Measurements from ENCODE around the gene LDAF1.
A peak's percentile ranks its signal among the peaks of the same experiment; 100 is the strongest.
"Not testable (repeated sequence)": the region's sequence is repeated elsewhere in the genome, so short reads cannot be mapped to it uniquely, and the experiment has no call there.

The LDAF1 gene

DNA sequence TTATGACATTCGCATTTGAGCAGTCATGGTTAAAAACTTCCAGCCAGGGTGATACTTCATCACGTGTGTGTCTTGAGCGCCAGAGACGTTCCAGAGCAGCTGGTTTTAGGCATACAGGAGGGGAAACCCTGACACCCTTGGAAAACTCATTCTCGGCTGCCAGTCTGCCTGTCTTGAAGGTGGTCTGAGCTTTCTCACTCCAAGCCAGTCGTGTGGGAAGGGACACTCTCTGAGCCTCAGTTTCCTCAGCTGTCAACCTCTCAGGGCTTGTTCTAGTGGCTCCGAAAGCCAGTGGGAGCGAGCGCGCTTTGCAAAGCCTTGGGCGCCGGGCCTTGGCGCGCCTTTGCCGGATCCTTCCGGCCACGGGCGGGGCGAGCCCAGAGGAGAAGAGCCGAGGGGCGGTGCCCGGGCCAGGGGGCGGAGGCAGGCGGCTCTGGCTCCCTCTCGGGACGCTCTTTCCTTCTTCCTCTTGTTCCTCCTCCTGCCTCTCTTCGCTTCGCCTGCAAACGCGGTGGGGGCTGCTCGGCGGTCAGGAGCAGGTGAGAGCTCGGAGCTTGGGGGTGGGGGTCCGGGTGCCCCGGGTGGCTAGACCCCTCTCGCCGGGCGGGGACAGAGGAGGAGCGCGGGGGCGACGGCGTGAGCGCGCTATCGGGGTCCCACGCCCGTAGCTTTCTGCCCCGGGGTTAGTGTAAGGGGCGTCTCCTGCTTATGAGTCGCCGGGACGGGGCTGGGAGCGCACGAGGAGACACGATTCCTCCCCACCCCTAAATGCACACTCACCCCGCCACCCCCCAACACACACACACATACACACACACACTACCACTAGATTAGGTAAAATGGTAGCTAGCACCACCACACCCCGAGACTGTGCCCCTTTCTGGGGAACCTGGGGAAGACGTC is at the start of gene LDAF1:
LDAF1 (plus strand) TSS at position 467 of the 903 bp plus-strand sequence. CDS start 2,509 bp downstream, outside the sequence.
- peak; percentile 26 for DNase-seq (ENCODE audit: low read depth, low spot score)
- H3K27ac ChIP-seq: peak within 1 kb of the TSS; percentile 72

DNA sequence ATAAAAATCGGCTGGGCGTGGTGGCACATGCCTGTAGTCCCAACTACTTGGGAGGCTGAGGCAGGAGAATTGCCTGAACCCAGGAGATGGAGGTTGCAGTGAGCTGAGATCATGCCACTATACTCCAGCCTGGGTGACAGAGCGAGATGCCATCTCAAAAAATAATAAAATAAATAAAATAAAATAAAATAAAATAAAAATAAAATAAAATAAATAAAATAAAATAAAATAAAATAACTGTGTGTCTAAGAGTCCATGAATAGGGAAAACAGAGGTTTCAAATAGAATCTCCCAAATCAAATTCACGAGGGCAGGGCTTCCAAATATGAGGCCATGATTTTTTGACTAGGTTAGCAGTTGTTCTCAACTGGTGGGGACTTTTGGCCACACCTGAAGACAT is 42.9 kb upstream of the LDAF1 start:
- DNase-seq (ENCODE audit: low read depth, low spot score); H3K27ac ChIP-seq: not testable (repeated sequence)

- no peak overlapping the region for H3K27ac ChIP-seq
- no peak for DNase-seq (ENCODE audit: low read depth, low spot score)
Measured at GRCh38 chr16:21116148-21116693, 42.3 kb upstream of the LDAF1 start.

DNA sequence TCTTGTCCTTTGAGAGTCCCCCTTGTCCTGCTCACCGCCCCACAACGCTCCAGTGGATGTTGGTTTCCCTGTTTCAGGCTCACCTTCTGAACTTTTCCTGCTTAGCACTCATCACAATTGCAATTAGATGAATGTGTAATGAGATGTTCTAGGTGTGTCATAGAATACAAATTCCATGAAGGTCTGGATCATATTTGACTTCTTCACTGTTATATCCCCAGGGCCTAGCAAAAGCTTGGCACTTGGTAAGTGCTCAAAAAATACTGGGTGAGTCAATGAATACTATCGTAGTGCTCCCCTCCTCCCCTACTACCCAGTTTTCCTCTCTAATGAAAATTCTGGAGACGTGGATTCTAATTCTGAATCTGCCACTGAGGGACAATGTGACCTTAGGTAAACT is 40.9 kb upstream of the LDAF1 start:
- H3K27ac ChIP-seq: no peak overlapping the region
- peak; percentile 5 for DNase-seq (ENCODE audit: low read depth, low spot score)

DNA sequence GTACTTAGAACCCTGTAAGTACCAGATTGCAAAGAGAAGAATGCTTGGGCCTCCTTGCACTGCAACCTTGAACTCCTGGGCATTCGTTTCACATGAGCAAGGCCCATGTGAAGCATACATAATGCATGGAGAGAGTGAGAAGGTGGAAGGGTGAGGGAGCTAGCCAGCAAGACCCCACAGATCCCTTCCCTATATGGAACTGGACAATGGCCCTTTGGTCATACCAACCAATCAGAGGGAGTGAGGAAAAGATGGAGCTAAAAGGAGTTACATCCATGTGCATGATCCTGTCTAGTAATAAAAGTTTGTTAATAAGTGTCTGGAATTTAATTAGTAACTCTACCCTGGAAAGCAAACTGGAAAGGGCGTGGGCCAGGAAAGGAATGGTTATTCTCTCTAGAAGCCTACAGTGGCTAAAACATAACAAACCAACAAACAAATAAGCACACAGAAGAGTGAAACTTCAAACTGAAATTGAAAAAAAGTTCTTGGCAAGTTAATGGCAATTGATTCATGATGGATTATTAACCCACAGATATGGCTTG is 37.4 kb upstream of the LDAF1 start:
- DNase-seq (ENCODE audit: low read depth, low spot score): no peak
- no peak overlapping the region for H3K27ac ChIP-seq

DNA sequence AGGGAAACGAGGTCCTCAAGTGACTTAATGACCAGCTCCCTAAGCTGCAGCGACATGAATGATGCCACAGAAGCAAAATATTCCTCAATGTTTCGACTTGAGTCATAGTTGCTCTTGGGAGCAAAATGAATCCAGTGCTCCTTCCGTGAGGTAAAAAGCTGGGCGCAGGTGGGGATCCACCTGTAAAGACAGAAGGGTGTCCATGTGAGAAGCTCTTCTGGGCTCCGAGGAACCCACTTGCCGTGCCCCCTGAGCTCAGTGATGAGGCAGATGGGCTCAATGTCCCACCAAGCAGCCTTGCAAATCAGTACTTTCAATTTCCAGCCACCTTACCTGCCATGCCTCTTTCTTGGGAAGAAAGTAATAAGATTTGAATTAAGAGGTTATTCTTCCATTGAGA is 33.3 kb upstream of the LDAF1 start:
- no peak overlapping the region for H3K27ac ChIP-seq
- DNase-seq (ENCODE audit: low read depth, low spot score): no peak

- H3K27ac ChIP-seq: no peak overlapping the region
- no peak for DNase-seq (ENCODE audit: low read depth, low spot score)
Measured at GRCh38 chr16:21126518-21126917, 32.0 kb upstream of the LDAF1 start.

- no peak for DNase-seq (ENCODE audit: low read depth, low spot score)
Measured at GRCh38 chr16:21128991-21129390, 29.5 kb upstream of the LDAF1 start.

GRCh38 chr16:21130811-21131210 is 27.7 kb upstream of the LDAF1 start:
- DNase-seq (ENCODE audit: low read depth, low spot score): no peak
- no peak overlapping the region for H3K27ac ChIP-seq

More at GRCh38 chr16:21128991-21129390, 29.5 kb upstream of the LDAF1 start:
- H3K27ac ChIP-seq: no peak overlapping the region

DNA sequence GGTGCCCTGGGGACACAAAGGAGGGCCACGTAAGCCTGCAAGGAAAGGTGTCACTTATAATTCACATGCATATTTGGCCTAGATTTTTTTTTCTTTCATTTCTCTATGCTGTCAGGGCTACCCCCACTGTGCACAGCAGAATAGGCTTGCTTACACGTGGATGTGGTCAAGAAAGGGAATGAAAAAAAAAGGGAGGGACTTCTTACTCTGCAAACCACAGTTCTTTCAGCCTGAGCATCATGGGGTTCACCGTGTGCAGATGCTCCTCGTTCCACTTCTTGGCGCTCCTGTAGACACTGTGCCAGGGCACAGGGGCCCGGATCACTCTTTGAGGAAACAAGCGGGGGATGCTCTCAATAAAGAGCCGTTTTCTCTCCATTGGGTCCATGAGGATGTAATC is 24.4 kb upstream of the LDAF1 start:
- H3K27ac ChIP-seq: no peak overlapping the region
- no peak for DNase-seq (ENCODE audit: low read depth, low spot score)

DNA sequence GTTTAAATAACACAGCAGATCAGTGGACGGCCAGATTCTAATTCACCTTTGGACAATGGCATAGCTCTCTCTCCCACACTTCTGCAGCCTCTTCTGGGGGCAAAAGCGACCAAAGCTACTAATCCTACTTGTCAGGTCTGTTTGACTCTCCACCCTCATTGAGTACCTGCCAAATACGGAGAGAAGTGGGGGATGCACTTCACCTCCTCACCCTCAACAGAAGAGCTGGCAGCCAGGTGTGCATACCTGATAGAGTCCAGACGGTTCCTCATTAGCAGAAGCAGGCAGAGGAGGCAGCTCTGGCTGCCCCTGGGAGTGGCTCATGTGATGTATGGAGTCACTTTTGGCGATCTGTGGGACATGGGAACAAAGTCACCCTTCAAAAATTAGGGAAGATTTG is 12.7 kb upstream of the LDAF1 start:
- no peak for DNase-seq (ENCODE audit: low read depth, low spot score)
- H3K27ac ChIP-seq: no peak overlapping the region

DNA sequence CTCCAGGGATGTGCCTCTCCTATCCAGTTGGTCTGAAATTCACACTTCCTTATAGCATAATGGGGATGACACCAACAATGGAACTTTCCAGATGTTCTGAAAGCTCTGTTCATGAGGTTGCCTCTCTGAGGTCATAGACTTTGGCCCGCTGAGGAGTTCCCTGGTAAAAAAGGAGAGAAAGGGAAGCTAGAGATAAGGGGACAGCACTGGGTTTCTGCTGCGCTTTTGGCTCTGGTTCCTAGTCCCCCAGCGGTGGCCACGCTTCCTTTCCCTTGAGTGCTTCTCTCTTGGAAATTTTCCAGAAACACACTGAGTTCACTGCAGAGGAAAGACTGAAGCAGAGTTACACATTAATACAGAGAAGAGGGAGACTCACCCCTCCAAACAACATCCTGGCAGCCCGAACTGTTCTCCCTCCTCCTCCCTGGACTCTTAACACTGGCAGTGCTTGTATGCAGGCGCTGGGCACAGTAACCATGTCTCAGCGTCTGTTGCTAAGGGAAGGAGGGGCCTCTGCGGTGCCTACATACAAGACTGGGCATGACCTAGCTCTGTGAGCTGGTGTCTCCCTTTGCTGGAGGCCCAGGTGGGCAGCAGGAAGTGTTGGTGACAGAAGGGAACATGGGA is 8.0 kb upstream of the LDAF1 start, which contains the start of gene DNAH3:
DNAH3 (minus strand) TSS at position 472 of the 627 bp plus-strand sequence. CDS start 527 bp downstream, outside the sequence.
- DNase-seq (ENCODE audit: low read depth, low spot score): peak; percentile 65
- H3K27ac ChIP-seq: peak within 1 kb of the TSS; percentile 18

GRCh38 chr16:21152160-21153030 is 6.1 kb upstream of the LDAF1 start:
- DNase-seq (ENCODE audit: low read depth, low spot score); H3K27ac ChIP-seq: not testable (repeated sequence)

DNA sequence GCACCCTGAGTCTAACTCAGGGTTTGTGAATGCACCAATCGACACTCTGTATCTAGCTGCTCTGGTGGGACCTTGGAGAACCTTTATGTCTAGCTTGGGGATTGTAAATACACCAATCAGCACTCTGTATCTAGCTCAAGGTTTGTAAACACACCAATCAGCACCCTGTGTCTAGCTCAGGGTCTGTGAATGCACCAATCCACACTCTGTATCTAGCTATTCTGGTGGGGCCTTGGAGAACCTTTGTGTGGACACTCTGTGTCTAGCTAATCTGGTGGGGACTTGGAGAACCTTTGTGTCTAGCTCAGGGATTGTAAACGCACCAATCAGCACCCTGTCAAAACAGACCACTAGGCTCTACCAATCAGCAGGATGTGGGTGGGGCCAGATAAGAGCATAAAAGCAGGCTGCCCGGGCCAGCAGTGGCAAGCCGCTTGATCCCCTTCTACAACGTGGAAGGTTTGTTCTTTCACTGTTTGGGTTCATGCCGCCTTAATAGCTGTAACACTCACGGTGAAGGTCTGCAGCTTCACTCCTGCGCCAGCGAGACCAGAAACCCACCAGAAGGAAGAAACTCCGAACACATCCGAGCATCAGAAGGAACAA is 5.2 kb upstream of the LDAF1 start:
- not testable (repeated sequence) for H3K27ac ChIP-seq; DNase-seq (ENCODE audit: low read depth, low spot score)

GRCh38 chr16:21156011-21156410 is 2.5 kb upstream of the LDAF1 start:
- DNase-seq (ENCODE audit: low read depth, low spot score); H3K27ac ChIP-seq: not testable (repeated sequence)

DNA sequence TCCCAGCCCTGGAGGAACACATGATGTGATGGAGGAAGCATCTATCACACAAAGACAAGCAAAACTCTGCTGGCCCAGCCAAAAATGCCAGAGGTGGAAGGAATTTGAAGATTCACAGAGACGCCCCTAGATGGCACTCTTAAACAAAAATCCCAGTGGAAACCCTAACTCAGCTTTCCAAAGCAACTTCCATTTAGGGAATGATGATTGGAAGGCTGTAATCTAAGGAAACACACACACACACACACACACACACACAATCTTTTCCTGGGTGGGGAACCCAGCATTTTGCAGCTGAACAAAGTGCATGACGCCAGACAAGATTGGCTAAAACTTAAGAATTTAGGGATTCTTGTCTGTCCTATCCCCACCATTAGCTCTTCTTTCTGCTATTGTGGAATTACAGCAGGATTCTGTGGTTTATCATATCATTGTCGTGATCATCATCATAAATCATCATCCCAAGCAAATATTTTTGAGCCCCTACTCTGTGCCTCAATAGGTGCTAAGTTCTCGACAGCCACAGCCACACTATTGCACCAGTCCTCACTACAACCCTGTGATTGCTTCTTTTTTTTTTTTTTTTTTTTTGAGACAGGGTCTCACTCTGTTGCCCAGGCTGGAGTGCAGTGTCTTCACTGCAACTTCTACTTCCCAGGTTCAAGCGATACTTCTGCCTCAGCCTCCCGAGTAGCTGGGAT is 1.6 kb upstream of the LDAF1 start:
- peak; percentile 14 for DNase-seq (ENCODE audit: low read depth, low spot score)
- H3K27ac ChIP-seq: no peak overlapping the region

- H3K27ac ChIP-seq: peak overlapping the region; percentile 72
- DNase-seq (ENCODE audit: low read depth, low spot score): no peak
Measured at GRCh38 chr16:21157632-21158031, 842 bp upstream of the LDAF1 start.

- peak overlapping the region; percentile 72 for H3K27ac ChIP-seq
- DNase-seq (ENCODE audit: low read depth, low spot score): peak; percentile 39
Measured at GRCh38 chr16:21159281-21159951, 942 bp downstream of the LDAF1 start.

All from epithelial cell of prostate (primary cell).